Endodermal cell (in vitro differentiated cells): Measurements from ENCODE around the gene HDAC4. TPM values are rescaled to one million over a fixed set of nuclear protein-coding genes. Genes with fewer than 3 reads are reported as not detected.

ENCODE experiments used
- DNase-seq: peaks from one replicate; pipeline ENCODE4 v3.0.0-alpha.2; 2017
- H3K27ac ChIP-seq: 2 replicates; pipeline ENCODE4 v1.5.1; 2013; ENCODE audit warnings: mild to moderate bottlenecking, low read depth, low read length, moderate library complexity
- H3K27me3 ChIP-seq: 2 replicates; pipeline ENCODE4 v1.6.1; 2013; ENCODE audit warnings: mild to moderate bottlenecking, low read length, moderate library complexity; ENCODE audit not compliant: insufficient read depth, control insufficient read depth, poor library complexity, severe bottlenecking
- H3K36me3 ChIP-seq: 2 replicates; pipeline ENCODE4 v1.7.0; 2013; ENCODE audit warnings: mild to moderate bottlenecking, low read length, moderate library complexity; ENCODE audit not compliant: control insufficient read depth, insufficient read depth
- H3K4me1 ChIP-seq: one replicate; pipeline ENCODE4 v1.7.0; 2013; ENCODE audit warnings: low read length; ENCODE audit not compliant: control insufficient read depth, insufficient read depth
- H3K4me3 ChIP-seq: 2 replicates; pipeline ENCODE4 v1.5.1; 2013; ENCODE audit warnings: mild to moderate bottlenecking, low read length, moderate library complexity
- H3K9ac ChIP-seq: 2 replicates; pipeline ENCODE4 v1.6.1; 2013; ENCODE audit warnings: mild to moderate bottlenecking, low read length, moderate library complexity; ENCODE audit not compliant: poor library complexity, severe bottlenecking; ENCODE audit errors: extremely low read depth
- H3K9me3 ChIP-seq: 2 replicates; pipeline ENCODE4 v1.6.1; 2013; ENCODE audit warnings: mild to moderate bottlenecking, low read length, moderate library complexity; ENCODE audit not compliant: control insufficient read depth
- H3K27ac Mint-ChIP-seq: 2 replicates; pipeline ENCODE4 v1.8.0; 2020; ENCODE audit warnings: mixed read lengths
- H3K27me3 Mint-ChIP-seq: 2 replicates; pipeline ENCODE4 v1.8.0; 2021; ENCODE audit warnings: mild to moderate bottlenecking, mixed read lengths; ENCODE audit not compliant: insufficient read depth
- H3K36me3 Mint-ChIP-seq: 2 replicates; pipeline ENCODE4 v1.8.0; 2020; ENCODE audit warnings: low read depth, mixed read lengths
- H3K4me1 Mint-ChIP-seq: 2 replicates; pipeline ENCODE4 v1.8.0; 2020; ENCODE audit warnings: mixed read lengths
- H3K4me3 Mint-ChIP-seq: 2 replicates; pipeline ENCODE4 v1.8.0; 2020; ENCODE audit warnings: mild to moderate bottlenecking, moderate library complexity, mixed read lengths
- H3K9me3 Mint-ChIP-seq: 2 replicates; pipeline ENCODE4 v1.8.0; 2020; ENCODE audit warnings: mild to moderate bottlenecking, mixed read lengths
- CTCF ChIP-seq: fragments of 200-600 bp; sonication (generic); conservative IDR thresholded peaks from 2 replicates; pipeline ENCODE4 v1.5.0; 2021; ENCODE audit warnings: antibody characterized with exemption, mild to moderate bottlenecking
- WGBS, 2 experiments: methylation state at CpG; one replicate each; pipeline versions ENCODE4 v1.1.5 to v1.1.7; 2013; ENCODE audit warnings: missing lambda C conversion rate in 2 of 2, mixed read lengths in 1 of 2; ENCODE audit not compliant: insufficient coverage in 1 of 2, insufficient read length in 1 of 2; 5-methylcytosine and 5-hydroxymethylcytosine counted together
- total RNA-seq, 2 donors: library from RNA; stranded (reverse); fragmentation: NEBNext Ultra II Directional in 1 of 2; extraction: Animal tissue kit (Norgen Biotek cat#: 25700) in 1 of 2; gene quantifications; 2 replicates in 1 of 2; 3 replicates in 1 of 2; pipeline ENCODE4 v1.2.1, GENCODE V29; 2021

HDAC4 gene
- total RNA-seq, 2 donors from 2014 or later, result 45.7 to 51.2 TPM

- no peak overlapping the region for H3K4me3 Mint-ChIP-seq
- H3K36me3 ChIP-seq, result no peaks in the 10 kb centered on the region
- peak; percentile 28 for DNase-seq
- H3K27me3 ChIP-seq, result no peaks in the 10 kb centered on the region
- H3K4me3 ChIP-seq, result no peak overlapping the region
- no peaks in the 10 kb centered on the region for H3K4me1 Mint-ChIP-seq
- TF ChIP-seq CTCF, result no peak
- no peaks in the 10 kb centered on the region for H3K9me3 ChIP-seq
- H3K27ac ChIP-seq, result no peak overlapping the region
- peaks cover 6% of the 10 kb centered on the region for H3K27me3 Mint-ChIP-seq
- WGBS, 2 experiments, result 88% methylated on average over 4 of the region's 4 CpGs; no CpG with 5 or more reads in 1 of the 2 experiments
- H3K9ac ChIP-seq, result no peak overlapping the region
- H3K9me3 Mint-ChIP-seq, result no peaks in the 10 kb centered on the region
- H3K36me3 Mint-ChIP-seq, result no peaks in the 10 kb centered on the region
- H3K4me1 ChIP-seq, result no peaks in the 10 kb centered on the region
- H3K27ac Mint-ChIP-seq, result no peak overlapping the region
These were observed 395.2 kb downstream of the HDAC4 start for GRCh38 chr2:239005586-239005985.

GRCh38 chr2:239004274-239005015 lies 396.4 kb downstream of the HDAC4 start:
- Histone ChIP-seq H3K27ac (no peak overlapping the region), H3K9ac (no peak overlapping the region), H3K36me3 (no peaks in the 10 kb centered on the region), H3K4me3 (no peak overlapping the region), H3K4me1 (no peaks in the 10 kb centered on the region), H3K9me3 (no peaks in the 10 kb centered on the region), H3K27me3 (no peaks in the 10 kb centered on the region)
- DNase-seq, result peak; percentile 25
- no peaks in the 10 kb centered on the region for H3K36me3 Mint-ChIP-seq
- no peak overlapping the region for H3K27ac Mint-ChIP-seq
- 91 to 93% methylated on average over 18 to 19 of the region's 19 CpGs for WGBS, 2 experiments
- H3K4me3 Mint-ChIP-seq, result no peak overlapping the region
- no peaks in the 10 kb centered on the region for H3K9me3 Mint-ChIP-seq
- peaks cover 5% of the 10 kb centered on the region for H3K27me3 Mint-ChIP-seq
- TF ChIP-seq CTCF, result no peak
- no peaks in the 10 kb centered on the region for H3K4me1 Mint-ChIP-seq

- Histone ChIP-seq H3K36me3 (no peaks in the 10 kb centered on the region), H3K9ac (no peak overlapping the region), H3K4me1 (no peaks in the 10 kb centered on the region), H3K4me3 (no peak overlapping the region), H3K27me3 (no peaks in the 10 kb centered on the region), H3K27ac (no peak overlapping the region), H3K9me3 (no peaks in the 10 kb centered on the region)
- TF ChIP-seq CTCF, result no peak
- Mint-ChIP-seq H3K27ac (no peak overlapping the region), H3K36me3 (no peaks in the 10 kb centered on the region), H3K4me1 (no peaks in the 10 kb centered on the region), H3K9me3 (no peaks in the 10 kb centered on the region), H3K4me3 (no peak overlapping the region), H3K27me3 (peaks cover 6% of the 10 kb centered on the region)
- 93 to 95% methylated on average over 18 to 25 of the region's 25 CpGs for WGBS, 2 experiments
- DNase-seq, result peak; percentile 18
These were observed 397.1 kb downstream of the HDAC4 start for GRCh38 chr2:239003624-239004273.
